H1 (cell line): ENCODE measurements around the gene NSL1.

ENCODE experiments used
- BRCA1 ChIP-seq: IDR thresholded peaks from 2 replicates; pipeline ENCODE4 v1.6.1; 2012; ENCODE audit warnings: low read depth, low read length, improper control_type of control experiment
- EP300 ChIP-seq, 2 experiments: IDR thresholded peaks; 1 replicate in 1 of 2; 2 replicates in 1 of 2; pipeline ENCODE4 v1.6.1; 2011 to 2012; ENCODE audit warnings: low read depth in 2 of 2, low read length in 2 of 2, mild to moderate bottlenecking in 2 of 2, borderline replicate concordance in 1 of 2, inconsistent platforms in 1 of 2, moderate library complexity in 1 of 2
- JUND ChIP-seq: IDR thresholded peaks from 2 replicates; pipeline ENCODE4 v1.6.1; 2011; ENCODE audit warnings: mild to moderate bottlenecking, improper control_type of control experiment, low read length
- NRF1 ChIP-seq: IDR thresholded peaks from 2 replicates; pipeline ENCODE4 v1.6.1; 2011; ENCODE audit warnings: mild to moderate bottlenecking, low read depth, low read length, improper control_type of control experiment
- POLR2A ChIP-seq, 2 experiments: IDR thresholded peaks; 1 replicate in 1 of 2; 2 replicates in 1 of 2; pipeline ENCODE4 v1.6.1; 2011; ENCODE audit warnings: low read depth in 2 of 2, low read length in 2 of 2, mild to moderate bottlenecking in 2 of 2; ENCODE audit errors: control extremely low read depth in 1 of 2
- RFX5 ChIP-seq: IDR thresholded peaks from 2 replicates; pipeline ENCODE4 v1.6.1; 2011; ENCODE audit warnings: low read depth, low read length, improper control_type of control experiment, borderline replicate concordance
- SP1 ChIP-seq: IDR thresholded peaks from 2 replicates; pipeline ENCODE4 v1.6.1; 2011; ENCODE audit warnings: low read depth, low read length
- SRF ChIP-seq: IDR thresholded peaks from 2 replicates; pipeline ENCODE4 v1.6.1; 2011; ENCODE audit warnings: mild to moderate bottlenecking, low read depth, low read length, moderate library complexity
- TAF7 ChIP-seq: optimal IDR thresholded peaks from 2 replicates; pipeline ENCODE3; 2011; ENCODE audit warnings: low read depth, mild to moderate bottlenecking, inconsistent platforms, low read length, moderate library complexity, borderline replicate concordance
- TF ChIP-seq, protein P1 (sequence below), 3 experiments: IDR thresholded peaks; 1 replicate in 2 of 3; 2 replicates in 1 of 3; pipeline versions ENCODE4 v1.5.1 to v1.6.1; 2011; ENCODE audit warnings: low read length in 3 of 3, mild to moderate bottlenecking in 3 of 3, inconsistent platforms in 2 of 3, low read depth in 1 of 3, moderate library complexity in 1 of 3; ENCODE audit not compliant: insufficient read depth in 1 of 3; ENCODE audit errors: control extremely low read depth in 1 of 3

GRCh38 chr1:212773011-212773410, 18.6 kb downstream of the NSL1 start:
- TF ChIP-seq POLR2A (IDR thresholded peaks at IDR 0.05; ENCODE audit: control extremely low read depth in 1 of 2, low read depth in 2 of 2, low read length in 2 of 2) (no peak), SRF (no peak), RFX5 (no peak), EP300 (IDR thresholded peaks at IDR 0.05; ENCODE audit: borderline replicate concordance in 1 of 2, low read depth in 2 of 2, low read length in 2 of 2) (no peak), SP1 (no peak), JUND (no peak), NRF1 (no peak), TAF7 (no peak), BRCA1 (no peak)
- TF ChIP-seq, protein P1, sequence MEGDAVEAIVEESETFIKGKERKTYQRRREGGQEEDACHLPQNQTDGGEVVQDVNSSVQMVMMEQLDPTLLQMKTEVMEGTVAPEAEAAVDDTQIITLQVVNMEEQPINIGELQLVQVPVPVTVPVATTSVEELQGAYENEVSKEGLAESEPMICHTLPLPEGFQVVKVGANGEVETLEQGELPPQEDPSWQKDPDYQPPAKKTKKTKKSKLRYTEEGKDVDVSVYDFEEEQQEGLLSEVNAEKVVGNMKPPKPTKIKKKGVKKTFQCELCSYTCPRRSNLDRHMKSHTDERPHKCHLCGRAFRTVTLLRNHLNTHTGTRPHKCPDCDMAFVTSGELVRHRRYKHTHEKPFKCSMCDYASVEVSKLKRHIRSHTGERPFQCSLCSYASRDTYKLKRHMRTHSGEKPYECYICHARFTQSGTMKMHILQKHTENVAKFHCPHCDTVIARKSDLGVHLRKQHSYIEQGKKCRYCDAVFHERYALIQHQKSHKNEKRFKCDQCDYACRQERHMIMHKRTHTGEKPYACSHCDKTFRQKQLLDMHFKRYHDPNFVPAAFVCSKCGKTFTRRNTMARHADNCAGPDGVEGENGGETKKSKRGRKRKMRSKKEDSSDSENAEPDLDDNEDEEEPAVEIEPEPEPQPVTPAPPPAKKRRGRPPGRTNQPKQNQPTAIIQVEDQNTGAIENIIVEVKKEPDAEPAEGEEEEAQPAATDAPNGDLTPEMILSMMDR (IDR thresholded peaks at IDR 0.05; ENCODE audit: control extremely low read depth in 1 of 3, insufficient read depth in 1 of 3, low read depth in 1 of 3, low read length in 3 of 3): no peak
